Activated CD8-positive, alpha-beta memory T cell treated with anti-CD3 and anti-CD28 coated beads, Interleukin-2, amount 10 ng/mL, durations not matched to agents 7 days and 5 days (primary cell): ENCODE data around the gene LCN15. TPM values are rescaled to one million over a fixed set of nuclear protein-coding genes. Genes with fewer than 3 reads are reported as not detected.
"Not testable (repeated sequence)": the region's sequence is repeated elsewhere in the genome, so short reads cannot be mapped to it uniquely, and the experiment has no call there.

Experiments used
- ATAC-seq: fragments of 150-1000 bp; cut with Tn5 transposase; one replicate; pipeline ENCODE4 v1.10.0; 2021; ENCODE audit warnings: moderate library complexity
- CTCF ChIA-PET: fragments of 350-600 bp; sonication (Branson Sonifier 250); formaldehyde crosslinking; loops from one replicate; lab custom pipeline; 2021; ENCODE audit warnings: antibody characterized with exemption; lab: Charles Lee
- DNase-seq: peaks from one replicate; pipeline ENCODE4 v3.0.0-alpha.2; 2020
- H3K27ac Mint-ChIP-seq: one replicate; pipeline ENCODE4 v1.8.0; 2021; ENCODE audit warnings: mild to moderate bottlenecking, mixed read lengths
- H3K27me3 Mint-ChIP-seq: one replicate; pipeline ENCODE4 v1.8.0; 2021; ENCODE audit warnings: mixed read lengths
- H3K36me3 Mint-ChIP-seq: one replicate; pipeline ENCODE4 v1.8.0; 2021; ENCODE audit warnings: mild to moderate bottlenecking, mixed read lengths
- H3K4me1 Mint-ChIP-seq: one replicate; pipeline ENCODE4 v1.8.0; 2021; ENCODE audit warnings: mixed read lengths
- H3K4me3 Mint-ChIP-seq: one replicate; pipeline ENCODE4 v1.8.0; 2021; ENCODE audit warnings: mild to moderate bottlenecking, moderate library complexity, mixed read lengths
- H3K9me3 Mint-ChIP-seq: one replicate; pipeline ENCODE4 v1.8.0; 2022; ENCODE audit warnings: low read depth, mixed read lengths
- total RNA-seq, 2 experiments: library from RNA; stranded (reverse); gene quantifications; one replicate each; pipeline ENCODE4 v1.2.3, GENCODE V29; 2021

LCN15 gene, protein sequence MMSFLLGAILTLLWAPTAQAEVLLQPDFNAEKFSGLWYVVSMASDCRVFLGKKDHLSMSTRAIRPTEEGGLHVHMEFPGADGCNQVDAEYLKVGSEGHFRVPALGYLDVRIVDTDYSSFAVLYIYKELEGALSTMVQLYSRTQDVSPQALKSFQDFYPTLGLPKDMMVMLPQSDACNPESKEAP
- total RNA-seq, result not detected

- CTCF ChIA-PET, result no interaction called here
- peaks cover 16% of the 10 kb centered on the region for H3K4me1 Mint-ChIP-seq
- no peaks in the 10 kb centered on the region for H3K9me3 Mint-ChIP-seq
- no peak within 1 kb of the TSS for H3K4me3 Mint-ChIP-seq
- H3K27me3 Mint-ChIP-seq, result peaks cover 13% of the 10 kb centered on the region
- H3K27ac Mint-ChIP-seq, result peak within 1 kb of the TSS; percentile 32
- H3K36me3 Mint-ChIP-seq, result no peaks in the 10 kb centered on the region
- ATAC-seq (no peak), DNase-seq (no peak)
Observed at GRCh38 chr9:136764301-136764891, at the start of gene LCN15. LCN15 (minus strand) TSS chr9:136764518; CDS start chr9:136764488, 30 bp downstream.

DNA sequence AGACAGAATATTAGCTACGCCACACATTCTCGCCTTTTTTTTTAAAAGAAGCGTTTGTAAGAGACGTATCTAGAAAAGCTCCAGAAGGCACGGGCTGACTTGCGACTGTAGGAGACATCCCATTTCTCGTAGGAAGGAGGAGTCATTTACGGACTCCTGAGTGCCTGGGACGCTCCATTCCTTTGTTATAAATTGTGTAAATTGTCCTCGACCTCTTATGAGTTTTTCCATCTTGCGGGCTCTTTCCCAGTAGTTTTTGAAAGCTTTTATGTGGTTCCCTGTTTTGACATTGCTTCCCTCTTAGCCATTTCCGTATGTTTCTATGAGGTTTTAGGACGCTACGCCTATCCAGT lies 44.5 kb upstream of the LCN15 start:
- Mint-ChIP-seq H3K4me1 (peaks cover 56% of the 10 kb centered on the region), H3K4me3 (peak overlapping the region; percentile 71), H3K27me3 (no peaks in the 10 kb centered on the region), H3K36me3 (peaks cover 27% of the 10 kb centered on the region), H3K27ac (peak overlapping the region; percentile 35), H3K9me3 (no peaks in the 10 kb centered on the region)
- DNase-seq (no peak), ATAC-seq (no peak)
- CTCF ChIA-PET, result interaction anchor here (0.7 to 4.2 kb wide), 6 partner anchors 9 to 261 kb away, joined by 3 to 28 read pairs (median 6); partner anchors contain the start of genes AJM1 and SAPCD2

GRCh38 chr9:136808075-136808805 lies 43.9 kb upstream of the LCN15 start:
- H3K4me3 Mint-ChIP-seq, result peak overlapping the region; percentile 74
- H3K4me1 Mint-ChIP-seq, result peaks cover 50% of the 10 kb centered on the region
- H3K9me3 Mint-ChIP-seq, result no peaks in the 10 kb centered on the region
- ATAC-seq (peak; percentile 35), DNase-seq (peak; percentile 58)
- H3K36me3 Mint-ChIP-seq, result peaks cover 24% of the 10 kb centered on the region
- CTCF ChIA-PET, result interaction anchor here (0.9 to 4.2 kb wide), 12 partner anchors 8 to 260 kb away, joined by 3 to 28 read pairs (median 6); partner anchors contain the start of gene AJM1
- H3K27ac Mint-ChIP-seq, result peak overlapping the region; percentile 66
- H3K27me3 Mint-ChIP-seq, result no peaks in the 10 kb centered on the region

- H3K36me3 Mint-ChIP-seq, result peaks cover 18% of the 10 kb centered on the region
- ATAC-seq (peak; percentile 91), DNase-seq (peak; percentile 83)
- peak within 1 kb of the TSS; percentile 79 for H3K27ac Mint-ChIP-seq
- no peaks in the 10 kb centered on the region for H3K27me3 Mint-ChIP-seq
- H3K4me1 Mint-ChIP-seq, result peaks cover 42% of the 10 kb centered on the region
- H3K9me3 Mint-ChIP-seq, result no peaks in the 10 kb centered on the region
- peak within 1 kb of the TSS; percentile 82 for H3K4me3 Mint-ChIP-seq
- CTCF ChIA-PET, result interaction anchor here (1.1 to 4.2 kb wide), 11 partner anchors 8 to 261 kb away, joined by 3 to 28 read pairs (median 5); partner anchors contain the start of gene AJM1
Observed at GRCh38 chr9:136807281-136808074, 43.2 kb upstream of the LCN15 start, which contains the start of gene RABL6. RABL6 (plus strand) TSS chr9:136807948; CDS start chr9:136808197, 249 bp downstream.

GRCh38 chr9:136806631-136807201 lies 42.4 kb upstream of the LCN15 start:
- H3K36me3 Mint-ChIP-seq, result peaks cover 18% of the 10 kb centered on the region
- no peaks in the 10 kb centered on the region for H3K9me3 Mint-ChIP-seq
- peaks cover 7% of the 10 kb centered on the region for H3K27me3 Mint-ChIP-seq
- peaks cover 40% of the 10 kb centered on the region for H3K4me1 Mint-ChIP-seq
- H3K27ac Mint-ChIP-seq, result peak overlapping the region; percentile 79
- DNase-seq (no peak), ATAC-seq (no peak)
- CTCF ChIA-PET, result interaction anchor here (1.1 to 4.2 kb wide), 11 partner anchors 9 to 261 kb away, joined by 3 to 28 read pairs (median 5); partner anchors contain the start of gene AJM1
- peak overlapping the region; percentile 82 for H3K4me3 Mint-ChIP-seq

- peak overlapping the region; percentile 15 for H3K27ac Mint-ChIP-seq
- ATAC-seq, result no peak
- CTCF ChIA-PET, result interaction anchor here (0.9 to 4.2 kb wide), 9 partner anchors 9 to 258 kb away, joined by 3 to 28 read pairs (median 4); partner anchors contain the start of gene AJM1
- peaks cover 8% of the 10 kb centered on the region for H3K27me3 Mint-ChIP-seq
- peak overlapping the region; percentile 82 for H3K4me3 Mint-ChIP-seq
- H3K36me3 Mint-ChIP-seq, result peaks cover 18% of the 10 kb centered on the region
- DNase-seq, result no peak
- no peaks in the 10 kb centered on the region for H3K9me3 Mint-ChIP-seq
- peaks cover 41% of the 10 kb centered on the region for H3K4me1 Mint-ChIP-seq
Observed at GRCh38 chr9:136806067-136806466, 41.7 kb upstream of the LCN15 start.

- no peak overlapping the region for H3K27ac Mint-ChIP-seq
- CTCF ChIA-PET, result interaction anchor here (0.9 to 2.8 kb wide), 5 partner anchors 12 to 259 kb away, joined by 3 to 24 read pairs (median 3); partner anchors contain the start of gene AJM1
- peaks cover 13% of the 10 kb centered on the region for H3K27me3 Mint-ChIP-seq
- H3K36me3 Mint-ChIP-seq, result peaks cover 15% of the 10 kb centered on the region
- DNase-seq (no peak), ATAC-seq (no peak)
- no peaks in the 10 kb centered on the region for H3K9me3 Mint-ChIP-seq
- peak overlapping the region; percentile 11 for H3K4me3 Mint-ChIP-seq
- peaks cover 45% of the 10 kb centered on the region for H3K4me1 Mint-ChIP-seq
Observed at GRCh38 chr9:136805207-136805740, 41.0 kb upstream of the LCN15 start.

DNA sequence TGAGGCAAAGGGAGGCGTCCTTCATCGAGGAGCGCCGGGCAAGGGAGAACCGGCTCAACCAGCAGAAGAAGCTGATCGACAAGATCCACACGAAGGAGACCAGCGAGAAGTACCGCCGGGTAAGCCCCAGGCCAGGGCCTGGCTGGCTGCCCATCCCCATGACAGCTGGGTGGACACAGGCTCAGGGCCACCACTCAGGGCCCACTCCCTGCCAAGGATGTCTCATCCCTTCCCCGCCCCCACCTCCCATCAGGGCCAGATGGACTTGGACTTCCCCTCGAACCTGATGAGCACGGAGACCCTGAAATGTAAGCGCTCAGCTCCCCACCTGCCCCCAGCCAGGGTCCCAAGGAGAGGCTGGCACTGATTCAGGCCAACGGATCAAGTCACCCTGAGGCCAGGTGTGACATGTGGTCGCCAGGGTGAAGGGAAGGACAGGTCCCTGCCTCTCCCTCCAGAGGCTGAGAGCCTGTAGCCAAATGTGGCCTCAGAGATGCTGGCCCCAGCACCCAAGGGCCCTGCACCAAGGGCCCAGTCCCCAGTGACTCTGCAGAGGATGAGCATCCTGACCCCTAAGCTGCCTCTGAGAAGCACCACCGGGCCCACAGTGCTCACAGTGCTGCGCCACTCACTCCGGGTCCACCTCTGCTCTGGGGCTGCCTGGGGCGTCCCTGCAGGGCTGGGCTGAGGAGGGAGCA lies 40.3 kb upstream of the LCN15 start:
- Mint-ChIP-seq H3K4me1 (peaks cover 42% of the 10 kb centered on the region), H3K9me3 (no peaks in the 10 kb centered on the region), H3K4me3 (no peak overlapping the region), H3K27me3 (peaks cover 13% of the 10 kb centered on the region), H3K27ac (no peak overlapping the region), H3K36me3 (peaks cover 10% of the 10 kb centered on the region)
- ATAC-seq (no peak), DNase-seq (no peak)
- CTCF ChIA-PET, result interaction anchor here (1.1 to 2.1 kb wide), 3 partner anchors 12 to 225 kb away, joined by 3 to 8 read pairs (median 4); partner anchors contain the start of gene AJM1

DNA sequence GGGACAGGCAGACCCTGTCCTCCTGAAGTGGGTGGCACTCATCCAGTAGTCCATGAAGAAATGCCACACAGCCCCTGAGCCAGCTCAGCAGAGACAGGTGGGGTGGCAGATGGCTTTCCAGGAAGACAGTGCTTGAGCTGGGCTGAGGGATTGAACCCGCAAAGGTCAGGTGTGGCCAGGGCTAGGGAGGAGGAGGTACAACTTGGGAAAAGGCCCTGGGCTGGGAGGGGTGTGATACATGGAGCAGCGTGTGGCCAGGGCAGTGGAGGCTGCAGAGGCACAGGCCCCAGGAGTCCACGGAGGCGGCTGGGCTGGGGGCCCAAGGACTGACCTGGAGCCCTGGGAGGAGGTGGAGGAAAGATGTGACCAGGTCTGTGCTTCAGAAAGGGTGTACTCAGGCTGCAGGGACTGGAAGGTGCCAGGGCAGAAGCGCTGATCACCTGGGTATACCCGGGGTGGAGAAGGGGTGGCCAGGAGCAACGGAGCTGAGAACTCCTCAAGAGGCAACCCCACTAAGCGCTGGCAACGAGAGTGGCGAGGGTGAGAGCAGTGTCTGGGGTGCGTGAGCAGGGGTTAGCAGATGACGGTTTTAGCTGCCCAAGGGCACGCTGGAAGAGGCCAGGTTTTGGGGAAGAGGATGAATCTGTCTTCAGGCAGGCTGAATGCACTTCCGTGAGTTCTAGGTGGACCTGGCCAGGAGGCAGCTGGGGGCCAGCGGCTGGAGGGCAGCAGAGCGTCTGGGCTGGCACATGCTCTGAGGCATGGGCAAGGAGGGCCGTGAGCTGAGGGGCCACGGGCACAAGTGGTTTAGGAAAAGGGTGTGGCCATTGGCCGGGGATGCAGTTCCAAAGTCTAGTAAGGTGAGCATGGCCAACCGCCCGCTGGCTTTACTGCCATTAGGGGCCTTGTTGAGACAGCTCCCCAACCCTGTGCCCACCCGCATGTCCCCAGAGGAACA lies 39.5 kb upstream of the LCN15 start:
- peaks cover 4% of the 10 kb centered on the region for H3K36me3 Mint-ChIP-seq
- peaks cover 13% of the 10 kb centered on the region for H3K27me3 Mint-ChIP-seq
- peaks cover 33% of the 10 kb centered on the region for H3K4me1 Mint-ChIP-seq
- DNase-seq (no peak), ATAC-seq (no peak)
- H3K4me3 Mint-ChIP-seq, result no peak overlapping the region
- no peak overlapping the region for H3K27ac Mint-ChIP-seq
- no peaks in the 10 kb centered on the region for H3K9me3 Mint-ChIP-seq
- CTCF ChIA-PET, result interaction anchor here (1.1 to 2.1 kb wide), 3 partner anchors 12 to 225 kb away, joined by 3 to 8 read pairs (median 4); partner anchors contain the start of gene AJM1

DNA sequence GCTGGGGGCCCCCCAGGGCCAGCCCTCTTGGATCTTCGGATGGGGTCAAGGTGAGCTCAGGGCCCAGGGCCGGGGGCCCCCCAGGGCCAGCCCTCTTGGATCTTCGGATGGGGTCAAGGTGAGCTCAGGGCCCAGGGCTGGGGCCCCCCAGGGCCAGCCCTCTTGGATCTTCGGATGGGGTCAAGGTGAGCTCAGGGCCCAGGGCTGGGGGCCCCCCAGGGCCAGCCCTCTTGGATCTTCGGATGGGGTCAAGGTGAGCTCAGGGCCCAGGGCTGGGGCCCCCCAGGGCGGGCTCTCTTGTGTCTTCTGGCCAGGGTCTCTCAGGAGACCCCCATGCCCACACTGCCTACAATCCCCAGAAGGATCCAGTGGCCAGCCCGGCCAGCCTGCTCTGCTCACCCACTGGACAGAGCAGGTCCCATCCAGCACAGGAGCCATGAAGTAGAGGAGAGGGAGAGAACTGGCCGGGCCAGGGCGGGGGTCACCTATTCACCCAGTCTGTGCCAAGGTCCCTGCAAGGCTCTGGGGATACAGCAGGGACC lies 38.8 kb upstream of the LCN15 start:
- CTCF ChIA-PET, result interaction anchor here (2.1 to 3.2 kb wide), 2 partner anchors 11 to 226 kb away, joined by 8 to 16 read pairs; no protein-coding TSS in a partner anchor
- Mint-ChIP-seq H3K4me1 (peaks cover 32% of the 10 kb centered on the region), H3K27me3 (peaks cover 13% of the 10 kb centered on the region)
- H3K36me3 Mint-ChIP-seq, H3K4me3 Mint-ChIP-seq, ATAC-seq, H3K27ac Mint-ChIP-seq, DNase-seq, H3K9me3 Mint-ChIP-seq: not testable (repeated sequence)
